BJ (cell line): Measurements from ENCODE around the gene ITPK1. TPM values are rescaled to one million over a fixed set of nuclear protein-coding genes. Genes with fewer than 3 reads are reported as not detected.
"Not testable (repeated sequence)": the region's sequence is repeated elsewhere in the genome, so short reads cannot be mapped to it uniquely, and the experiment has no call there.

Experiments used
- CTCF ChIA-PET: fragments of 350-600 bp; formaldehyde crosslinking; extraction: SDS; loops from one replicate; lab custom pipeline; 2021; ENCODE audit warnings: antibody characterized with exemption, inconsistent platforms; lab: Yijun Ruan, JAX
- POLR2A ChIA-PET: fragments of 300-600 bp; sonication (Branson Sonifier 250); formaldehyde crosslinking; extraction: SDS; loops from one replicate; lab custom pipeline; 2021; ENCODE audit warnings: antibody characterized with exemption; lab: Charles Lee
- DNase-seq: peaks from one replicate; pipeline ENCODE4 v3.0.0-alpha.2; 2011; ENCODE audit warnings: low read depth
- H3K27me3 ChIP-seq: 2 replicates; pipeline ENCODE4 v1.6.0; 2011; ENCODE audit warnings: low read length; ENCODE audit not compliant: control insufficient read depth, insufficient read depth
- H3K36me3 ChIP-seq: 2 replicates; pipeline ENCODE4 v1.5.1; 2011; ENCODE audit warnings: low read length; ENCODE audit not compliant: control insufficient read depth, insufficient read depth
- H3K4me3 ChIP-seq: 2 replicates; pipeline ENCODE4 v1.5.1; 2011; ENCODE audit warnings: low read depth, mild to moderate bottlenecking, control low read depth, low read length
- CTCF ChIP-seq: IDR thresholded peaks from 2 replicates; pipeline ENCODE4 v1.5.1; 2011; ENCODE audit warnings: low read depth, mild to moderate bottlenecking, control low read depth, inconsistent platforms, low read length, moderate library complexity; ENCODE audit not compliant: insufficient read depth
- polyA plus RNA-seq: library from polyadenylated mRNA; depleted of rRNA; stranded (reverse); fragments of >200 nt; gene quantifications from 2 replicates; pipeline ENCODE4 v1.2.3, GENCODE V29; 2011

Gene ITPK1
- polyA plus RNA-seq, 1 experiment, result 49.0 TPM

- ChIA-PET POLR2A (no interaction called here), CTCF (interaction anchor here (4.8 kb wide), 2 partner anchors 22 to 183 kb away, joined by 26 to 41 read pairs; partner anchors contain the start of gene ITPK1)
- no peak for DNase-seq
- no peak for TF ChIP-seq CTCF
- Histone ChIP-seq H3K36me3 (no peaks in the 10 kb centered on the region), H3K4me3 (no peak overlapping the region), H3K27me3 (peaks cover 3% of the 10 kb centered on the region; the same call in 1 of the 2 replicates)
These were observed 19.7 kb upstream of the ITPK1 start for GRCh38 chr14:93135399-93135798.

GRCh38 chr14:93133464-93133863, 17.7 kb upstream of the ITPK1 start:
- peaks cover 8% of the 10 kb centered on the region for H3K27me3 ChIP-seq
- POLR2A ChIA-PET, result no interaction called here
- CTCF ChIA-PET, result interaction anchor here (1.5 to 9.5 kb wide), 4 partner anchors 10 to 181 kb away, joined by 4 to 78 read pairs (median 16); no protein-coding TSS in a partner anchor
- H3K36me3 ChIP-seq, result no peaks in the 10 kb centered on the region
- no peak overlapping the region for H3K4me3 ChIP-seq
- no peak for TF ChIP-seq CTCF
- DNase-seq, result peak; percentile 70

GRCh38 chr14:93132472-93133065, 16.8 kb upstream of the ITPK1 start:
- no peak overlapping the region for H3K4me3 ChIP-seq
- H3K27me3 ChIP-seq, result peaks cover 7% of the 10 kb centered on the region
- peak; percentile 49 for TF ChIP-seq CTCF
- ChIA-PET POLR2A (interaction anchor here (0.6 kb wide), 1 partner anchor 54 kb away, joined by 3 read pairs; no protein-coding TSS in a partner anchor), CTCF (interaction anchor here (0.6 to 9.5 kb wide), 15 partner anchors 9 to 201 kb away, joined by 3 to 78 read pairs (median 4); no protein-coding TSS in a partner anchor)
- no peaks in the 10 kb centered on the region for H3K36me3 ChIP-seq
- DNase-seq, result no peak

GRCh38 chr14:93131257-93131820, 15.6 kb upstream of the ITPK1 start:
- POLR2A ChIA-PET, H3K36me3 ChIP-seq, DNase-seq, H3K4me3 ChIP-seq, H3K27me3 ChIP-seq: not testable (repeated sequence)
- CTCF ChIA-PET, result interaction anchor here (0.6 to 9.5 kb wide), 5 partner anchors 14 to 88 kb away, joined by 3 to 78 read pairs (median 4); no protein-coding TSS in a partner anchor

- H3K36me3 ChIP-seq, result no peaks in the 10 kb centered on the region
- no peak for DNase-seq
- H3K4me3 ChIP-seq, result no peak overlapping the region
- peaks cover 6% of the 10 kb centered on the region for H3K27me3 ChIP-seq
- TF ChIP-seq CTCF, result no peak
- ChIA-PET CTCF (interaction anchor here (1.8 to 9.5 kb wide), 2 partner anchors 10 to 15 kb away, joined by 4 to 78 read pairs; no protein-coding TSS in a partner anchor), POLR2A (no interaction called here)
These were observed 13.2 kb upstream of the ITPK1 start for GRCh38 chr14:93128725-93129459.
